Measurements from ENCODE around the gene TBC1D24. TPM values are rescaled to one million over a fixed set of nuclear protein-coding genes. Genes with fewer than 3 reads are reported as not detected.
"Not testable (repeated sequence)": the region's sequence is repeated elsewhere in the genome, so short reads cannot be mapped to it uniquely, and the experiment has no call there.

The TBC1D24 gene
- total and polyA plus RNA-seq, 4 donors, result 9.0 to 35.7 (median 23.3) TPM

DNA sequence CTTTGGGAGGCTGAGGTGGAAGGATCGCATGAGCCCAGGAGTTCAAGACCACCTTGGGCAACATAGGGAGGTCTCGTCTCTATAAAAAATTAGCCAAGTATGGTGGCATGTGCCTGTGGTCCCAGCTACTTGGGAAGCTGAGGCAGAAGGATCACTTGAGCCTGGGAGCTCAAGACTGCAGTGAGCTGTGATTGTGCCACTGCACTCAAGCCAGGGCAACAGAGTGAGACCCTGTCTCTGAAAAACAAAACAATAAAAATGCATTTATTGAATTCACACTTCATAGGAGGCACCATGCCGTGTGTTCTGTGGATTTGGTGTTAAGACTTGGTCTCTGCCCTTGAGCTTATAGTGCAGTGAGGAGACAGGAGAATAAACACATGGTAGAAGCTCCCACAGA lies 2.4 kb downstream of the TBC1D24 start:
- ATAC-seq (ENCODE audit: insufficient read depth, low FRiP score) (no peak), DNase-seq (no peak)
- H3K27me3 ChIP-seq (ENCODE audit: control insufficient read depth in 3 of 3, insufficient read depth in 3 of 3, low read length in 2 of 3), result peaks cover 0 to 2% (median 0%) of the 10 kb centered on the region in 3 donors
- peaks cover 8 to 49% (median 20%) of the 10 kb centered on the region in 5 donors for H3K4me1 ChIP-seq (ENCODE audit: control insufficient read depth in 5 of 5, insufficient read depth in 5 of 5, low read length in 5 of 5)
- no peak overlapping the region for H3K9ac ChIP-seq (ENCODE audit: insufficient read depth in 1 of 2, low read length in 2 of 2)
- peaks cover 0 to 2% (median 0%) of the 10 kb centered on the region in 4 donors for H3K36me3 ChIP-seq (ENCODE audit: control insufficient read depth in 4 of 4, insufficient read depth in 4 of 4, low read length in 4 of 4)
- H3K9me3 ChIP-seq (ENCODE audit: control insufficient read depth in 4 of 4, insufficient read depth in 3 of 4, low read length in 3 of 4), result no peaks in the 10 kb centered on the region
- H3K4me3 ChIP-seq, result no peak overlapping the region
- peak overlapping the region in 1 of 2 donors; percentile 8 for H3K27ac ChIP-seq (ENCODE audit: low read depth in 1 of 2, low read length in 1 of 2)
- TF ChIP-seq CTCF (IDR thresholded peaks at IDR 0.05; ENCODE audit: control extremely low read depth, extremely low read depth), result no peak
- 92 to 95% methylated on average over 3 of the region's 3 CpGs for WGBS, 2 donors

DNA sequence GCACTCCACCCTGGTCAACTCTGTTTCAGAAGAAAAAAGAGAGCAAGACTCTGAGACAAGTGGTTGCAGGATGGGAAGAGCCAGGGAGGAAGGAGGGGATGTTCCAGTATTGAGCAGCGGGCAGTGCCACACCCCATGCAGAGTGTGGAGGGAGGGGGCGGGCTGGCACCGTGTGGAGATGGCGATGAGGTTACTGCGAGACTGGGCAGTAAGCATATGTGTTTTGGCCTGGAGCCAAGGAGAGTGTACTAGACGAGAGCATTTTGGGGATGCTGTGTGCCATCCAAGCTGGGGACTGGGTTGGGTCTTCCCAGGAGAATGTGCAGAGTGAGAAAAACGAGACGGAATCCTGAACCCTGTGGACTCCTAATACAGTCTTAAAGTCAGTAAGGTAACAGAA lies 3.4 kb downstream of the TBC1D24 start:
- Histone ChIP-seq H3K9ac (ENCODE audit: insufficient read depth in 1 of 2, low read length in 2 of 2) (no peak overlapping the region), H3K4me1 (ENCODE audit: control insufficient read depth in 5 of 5, insufficient read depth in 5 of 5, low read length in 5 of 5) (peaks cover 2 to 49% (median 19%) of the 10 kb centered on the region in 5 donors), H3K4me3 (no peak overlapping the region), H3K27me3 (ENCODE audit: control insufficient read depth in 3 of 3, insufficient read depth in 3 of 3, low read length in 2 of 3) (no peaks in the 10 kb centered on the region), H3K9me3 (ENCODE audit: control insufficient read depth in 4 of 4, insufficient read depth in 3 of 4, low read length in 3 of 4) (no peaks in the 10 kb centered on the region), H3K27ac (ENCODE audit: low read depth in 1 of 2, low read length in 1 of 2) (no peak overlapping the region), H3K36me3 (ENCODE audit: control insufficient read depth in 4 of 4, insufficient read depth in 4 of 4, low read length in 4 of 4) (no peaks in the 10 kb centered on the region)
- ATAC-seq (ENCODE audit: insufficient read depth, low FRiP score), result no peak
- TF ChIP-seq CTCF (IDR thresholded peaks at IDR 0.05; ENCODE audit: control extremely low read depth, extremely low read depth), result no peak
- 64 to 77% methylated on average over 8 of the region's 8 CpGs for WGBS, 2 donors
- no peak for DNase-seq

DNA sequence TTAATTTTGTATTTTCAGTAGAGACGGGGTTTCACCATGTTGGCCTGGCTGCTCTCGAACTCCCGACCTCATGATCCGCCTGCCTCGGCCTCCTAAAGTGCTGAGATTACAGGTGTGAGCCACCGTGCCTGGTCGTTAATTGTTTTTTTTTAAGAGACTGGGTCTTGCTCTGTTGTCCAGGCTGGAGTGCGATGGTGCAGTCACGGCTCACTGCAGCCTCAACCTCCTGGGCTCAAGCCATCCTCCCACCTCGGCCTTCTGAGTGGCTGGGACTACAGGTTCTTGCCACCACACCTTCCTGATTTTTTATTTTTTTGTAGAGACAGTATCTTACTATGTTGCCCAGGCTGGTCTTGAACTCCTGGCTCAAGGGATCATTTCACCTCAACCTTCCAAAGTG lies 5.1 kb downstream of the TBC1D24 start:
- H3K9me3 ChIP-seq (ENCODE audit: control insufficient read depth in 4 of 4, insufficient read depth in 3 of 4, low read length in 3 of 4); ATAC-seq (ENCODE audit: insufficient read depth, low FRiP score); H3K9ac ChIP-seq (ENCODE audit: insufficient read depth in 1 of 2, low read length in 2 of 2); H3K36me3 ChIP-seq (ENCODE audit: control insufficient read depth in 4 of 4, insufficient read depth in 4 of 4, low read length in 4 of 4); H3K4me3 ChIP-seq; H3K27ac ChIP-seq (ENCODE audit: low read depth in 1 of 2, low read length in 1 of 2); DNase-seq; H3K27me3 ChIP-seq (ENCODE audit: control insufficient read depth in 3 of 3, insufficient read depth in 3 of 3, low read length in 2 of 3): not testable (repeated sequence)
- 94 to 96% methylated on average over 10 of the region's 10 CpGs for WGBS, 2 donors
- H3K4me1 ChIP-seq (ENCODE audit: control insufficient read depth in 5 of 5, insufficient read depth in 5 of 5, low read length in 5 of 5), result peaks cover 4 to 56% (median 13%) of the 10 kb centered on the region in 5 donors

- Histone ChIP-seq H3K9ac (ENCODE audit: insufficient read depth in 1 of 2, low read length in 2 of 2) (no peak overlapping the region), H3K27ac (ENCODE audit: low read depth in 1 of 2, low read length in 1 of 2) (peak overlapping the region in 1 of 2 donors; percentile 73), H3K4me3 (no peak overlapping the region), H3K9me3 (ENCODE audit: control insufficient read depth in 4 of 4, insufficient read depth in 3 of 4, low read length in 3 of 4) (no peaks in the 10 kb centered on the region), H3K4me1 (ENCODE audit: control insufficient read depth in 5 of 5, insufficient read depth in 5 of 5, low read length in 5 of 5) (peaks cover 0 to 55% (median 11%) of the 10 kb centered on the region in 5 donors), H3K36me3 (ENCODE audit: control insufficient read depth in 4 of 4, insufficient read depth in 4 of 4, low read length in 4 of 4) (no peaks in the 10 kb centered on the region), H3K27me3 (ENCODE audit: control insufficient read depth in 3 of 3, insufficient read depth in 3 of 3, low read length in 2 of 3) (no peaks in the 10 kb centered on the region)
- WGBS, 2 donors, result 73 to 86% methylated on average over 12 of the region's 12 CpGs
- ATAC-seq (ENCODE audit: insufficient read depth, low FRiP score) (peak; percentile 60), DNase-seq (no peak)
- no peak for TF ChIP-seq CTCF (IDR thresholded peaks at IDR 0.05; ENCODE audit: control extremely low read depth, extremely low read depth)
Measured at GRCh38 chr16:2480948-2481347, 6.0 kb downstream of the TBC1D24 start.

All from lung (tissue), 12 donors.